Measurements from ENCODE around the gene POLR2C. TPM values are rescaled to one million over a fixed set of nuclear protein-coding genes. Genes with fewer than 3 reads are reported as not detected.

POLR2C gene
- total RNA-seq, 1 donor from 2014 or later, result 34.1 TPM

- DNase-seq (ENCODE audit: low spot score) (peak; percentile 89), ATAC-seq (peak; percentile 96)
Measured at GRCh38 chr16:57500578-57501111, 38.2 kb downstream of the POLR2C start.

GRCh38 chr16:57501492-57501891 is 39.0 kb downstream of the POLR2C start:
- DNase-seq (ENCODE audit: low spot score), result no peak
- ATAC-seq, result no peak

DNA sequence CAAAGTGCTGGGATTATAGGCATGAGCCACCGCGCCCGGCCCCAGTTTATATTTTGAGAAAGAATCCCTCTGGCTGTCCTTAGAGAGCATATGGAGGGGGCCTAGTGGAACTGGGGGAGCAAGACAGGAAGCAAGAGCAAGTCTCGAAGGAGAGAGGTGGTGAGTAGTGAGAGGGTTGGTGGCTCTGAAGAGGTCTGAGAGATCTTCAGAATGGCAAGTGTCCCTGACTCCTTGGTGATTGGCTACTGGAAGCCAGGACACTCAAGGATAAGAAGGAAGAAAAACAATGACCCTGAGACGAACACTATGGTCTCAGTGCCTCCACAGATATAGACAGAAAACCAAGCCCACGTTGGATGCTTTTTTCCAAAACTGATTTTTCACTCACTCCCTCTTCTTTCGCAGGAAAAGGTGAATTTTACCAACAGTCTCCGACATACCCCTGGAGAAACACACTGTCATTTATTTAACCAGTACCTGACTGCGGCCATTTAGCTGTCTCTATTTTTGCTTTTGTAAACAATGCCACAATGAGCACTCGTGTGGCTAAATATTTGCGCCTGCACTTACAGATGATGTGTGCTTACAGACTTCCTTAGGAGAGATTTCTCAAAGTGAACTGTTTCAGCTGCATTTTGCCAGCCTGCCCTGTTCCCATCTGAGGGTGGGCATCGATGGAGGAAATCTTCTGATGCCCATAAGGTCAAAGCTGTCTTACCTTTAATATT is 39.7 kb downstream of the POLR2C start:
- DNase-seq (ENCODE audit: low spot score) (no peak), ATAC-seq (no peak)

- DNase-seq (ENCODE audit: low spot score), result no peak
- no peak for ATAC-seq
Measured at GRCh38 chr16:57503366-57503765, 40.9 kb downstream of the POLR2C start.

GRCh38 chr16:57504001-57504400 is 41.5 kb downstream of the POLR2C start:
- no peak for DNase-seq (ENCODE audit: low spot score)
- ATAC-seq, result no peak

DNA sequence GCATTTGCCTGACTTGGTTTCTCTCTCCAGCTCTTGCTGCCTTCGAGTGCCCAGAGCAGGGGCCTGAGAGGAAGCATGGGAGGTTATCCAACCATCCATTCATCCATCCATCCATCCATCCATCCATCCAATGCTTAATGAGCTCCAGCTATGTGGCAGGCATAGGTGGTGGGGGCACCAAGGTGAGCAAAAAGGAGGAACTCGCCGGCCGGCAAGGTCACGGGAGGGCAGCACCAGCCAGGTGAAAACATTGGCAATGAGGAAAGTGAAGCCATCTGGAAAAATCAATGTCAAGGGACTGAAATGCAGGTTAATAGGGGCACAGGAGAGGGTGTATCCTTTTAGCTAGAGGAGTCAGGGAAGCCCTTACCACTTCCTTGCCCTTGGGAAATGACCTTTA is 42.0 kb downstream of the POLR2C start:
- ATAC-seq (no peak), DNase-seq (ENCODE audit: low spot score) (no peak)

- ATAC-seq, result no peak
Measured at GRCh38 chr16:57505169-57505568, 42.7 kb downstream of the POLR2C start.

GRCh38 chr16:57507136-57508034 is 44.9 kb downstream of the POLR2C start:
- DNase-seq (ENCODE audit: low spot score), result no peak
- no peak for ATAC-seq

More at GRCh38 chr16:57505169-57505568, 42.7 kb downstream of the POLR2C start:
- no peak for DNase-seq (ENCODE audit: low spot score)

- no peak for ATAC-seq
Measured at GRCh38 chr16:57508035-57508425, 45.6 kb downstream of the POLR2C start.

GRCh38 chr16:57509231-57509923 is 46.9 kb downstream of the POLR2C start:
- DNase-seq (ENCODE audit: low spot score) (no peak), ATAC-seq (no peak)

More at GRCh38 chr16:57508035-57508425, 45.6 kb downstream of the POLR2C start:
- no peak for DNase-seq (ENCODE audit: low spot score)

GRCh38 chr16:57510016-57510871 is 47.8 kb downstream of the POLR2C start:
- ATAC-seq (peak; percentile 53), DNase-seq (ENCODE audit: low spot score) (no peak)

DNA sequence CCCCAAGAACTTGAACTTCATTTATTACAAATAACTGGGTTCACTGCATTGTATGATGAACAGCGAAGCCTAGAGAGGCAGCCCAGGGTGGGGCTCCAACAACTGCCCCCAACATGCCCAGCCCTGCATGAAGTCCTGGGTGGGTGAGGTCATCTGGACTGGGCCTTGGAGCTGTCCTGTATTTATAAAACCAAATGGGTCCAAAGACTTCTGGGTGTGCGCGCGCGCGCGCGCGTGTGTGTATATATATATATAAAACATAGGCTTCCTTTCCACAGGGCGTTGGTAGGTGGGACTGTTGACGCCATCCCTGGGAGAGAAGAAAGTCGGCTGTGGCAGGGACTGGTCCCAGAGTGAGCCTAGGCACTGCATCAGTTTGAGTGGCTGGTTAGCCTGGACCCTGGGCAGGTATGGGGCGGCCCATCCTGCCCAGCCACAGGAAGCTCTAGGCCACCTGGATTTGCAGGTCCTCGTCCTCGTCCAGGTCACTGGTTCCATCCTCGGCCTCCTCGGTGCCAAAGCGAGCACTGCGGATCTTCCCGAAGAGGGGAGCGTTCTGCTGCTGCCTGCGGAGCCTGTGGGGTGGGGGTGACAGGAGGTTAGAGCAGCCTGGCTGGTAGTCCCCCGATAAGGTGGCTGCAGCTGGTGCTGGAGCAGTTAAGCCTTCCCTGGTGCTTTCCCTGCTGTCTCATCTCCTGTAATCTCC is 50.0 kb downstream of the POLR2C start:
- no peak for ATAC-seq
- DNase-seq (ENCODE audit: low spot score), result no peak

DNA sequence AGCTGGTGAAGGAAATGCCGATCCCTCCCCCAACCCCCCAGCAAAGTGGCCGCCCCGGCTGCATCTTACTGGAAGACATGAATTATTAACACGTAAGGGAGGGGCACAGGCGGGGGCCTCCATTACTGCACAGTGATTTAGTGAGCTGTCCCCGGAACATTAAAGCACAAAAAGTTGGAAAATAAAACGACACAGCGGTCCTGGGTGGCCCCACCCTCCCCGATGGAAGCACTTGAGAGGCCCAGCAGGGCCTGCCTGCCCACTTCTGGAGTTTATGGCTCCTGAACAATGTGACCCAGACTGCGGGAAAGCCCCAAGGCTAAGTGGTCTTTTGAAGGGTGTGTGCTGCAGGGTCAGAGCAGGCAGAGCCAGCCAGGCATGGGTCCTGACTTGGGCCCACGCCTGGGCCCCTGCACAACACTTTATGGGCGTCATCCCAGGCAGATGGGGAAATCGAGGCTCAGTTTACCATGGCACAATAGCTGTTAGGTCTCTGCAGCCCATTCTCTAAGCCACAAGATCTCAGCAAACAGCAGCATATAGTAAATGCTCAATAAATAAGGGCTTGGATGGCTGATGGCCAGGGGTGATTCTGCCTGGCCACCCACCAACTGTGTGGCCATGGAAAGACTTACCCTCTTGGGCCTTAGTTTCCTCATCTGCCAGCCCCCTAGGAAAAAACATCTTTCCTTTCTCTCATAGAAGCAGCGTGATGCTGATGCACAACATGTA is 51.1 kb downstream of the POLR2C start:
- no peak for ATAC-seq
- DNase-seq (ENCODE audit: low spot score), result no peak

DNA sequence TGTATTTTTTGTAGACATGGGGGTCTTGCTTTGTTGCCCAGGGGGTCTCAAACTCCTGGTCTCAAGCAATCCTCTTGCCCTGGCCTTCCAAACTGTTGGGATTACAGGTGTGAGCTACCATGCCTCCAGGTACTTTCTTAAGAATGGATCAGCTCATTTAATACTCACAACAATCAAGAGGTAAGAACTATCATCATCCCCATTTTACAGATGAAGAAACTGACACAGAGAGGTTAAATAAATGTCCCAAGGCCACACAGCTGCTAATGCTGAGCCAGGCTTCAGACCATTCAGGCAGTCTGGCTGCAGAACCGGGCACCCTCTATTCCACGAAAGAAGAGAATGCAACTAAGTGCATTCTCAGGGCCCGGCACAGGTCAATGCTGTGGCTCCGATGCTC is 51.9 kb downstream of the POLR2C start:
- ATAC-seq (no peak), DNase-seq (ENCODE audit: low spot score) (no peak)

DNA sequence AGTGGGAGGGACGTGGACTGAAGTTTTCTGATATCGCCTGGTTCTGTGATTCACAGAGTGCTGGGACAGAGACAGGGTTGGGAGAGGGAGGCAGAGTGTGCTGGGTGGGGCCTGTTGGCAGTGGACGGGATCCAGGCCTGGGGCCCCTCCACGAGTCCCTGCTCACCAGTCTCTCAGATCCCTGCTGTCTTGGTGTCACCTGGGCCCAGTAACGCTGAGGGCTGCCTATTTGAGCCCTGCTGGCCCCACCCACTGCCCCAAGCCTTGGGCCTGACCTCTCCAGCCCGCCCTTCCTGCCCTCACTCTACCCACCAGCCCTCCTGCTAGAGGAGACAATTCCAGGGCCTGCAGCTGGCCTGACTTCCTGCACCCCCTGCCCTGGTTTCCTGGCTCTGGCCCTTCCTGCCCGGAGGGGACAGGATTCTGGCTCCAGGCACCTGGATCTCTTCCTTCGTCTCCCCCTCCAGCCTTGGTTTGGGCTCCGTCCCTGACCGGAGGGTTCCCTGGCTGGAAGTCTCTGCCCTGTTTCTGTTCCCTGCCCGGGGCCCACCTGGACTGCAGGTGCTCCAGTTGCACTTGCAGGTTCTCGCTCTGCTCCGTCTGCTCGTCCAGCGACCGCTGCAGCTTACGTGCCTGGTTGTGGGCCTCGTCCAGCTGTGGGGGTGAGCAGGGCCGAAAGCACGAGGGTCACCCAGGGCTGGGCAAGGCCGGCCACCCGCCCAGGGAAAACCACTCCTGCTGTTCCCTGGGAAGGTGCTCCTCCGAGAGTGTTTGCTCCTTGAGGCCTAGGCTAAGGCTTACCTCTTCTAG is 52.5 kb downstream of the POLR2C start:
- ATAC-seq, result peak; percentile 10
- no peak for DNase-seq (ENCODE audit: low spot score)

DNA sequence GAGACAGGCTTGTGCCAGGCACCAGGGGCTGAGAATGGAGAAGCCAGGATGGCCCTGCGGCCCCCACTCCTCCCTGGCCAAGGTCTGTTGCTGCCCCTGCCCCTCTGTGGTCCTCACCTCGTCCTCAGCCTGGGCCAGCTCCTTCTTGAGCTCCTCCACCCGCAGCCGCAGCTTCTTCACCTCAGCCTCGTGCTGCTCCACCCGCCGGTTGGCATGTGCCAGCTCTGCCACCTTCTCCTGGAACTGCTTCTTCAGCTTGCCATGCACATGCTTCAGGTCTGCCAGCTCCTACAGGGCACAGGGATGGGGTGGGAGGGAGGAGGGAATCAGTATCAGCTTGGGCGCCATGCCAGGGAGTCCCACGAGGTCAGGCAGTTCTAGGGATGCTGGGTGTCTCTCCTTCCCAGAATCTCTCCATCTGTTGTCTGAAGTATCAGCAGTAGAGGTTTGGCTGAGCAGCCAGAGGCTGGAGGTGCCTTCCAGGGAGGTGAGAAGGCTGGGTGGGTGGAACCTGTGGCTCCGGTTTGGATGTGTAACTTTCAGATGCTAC is 53.8 kb downstream of the POLR2C start:
- DNase-seq (ENCODE audit: low spot score) (no peak), ATAC-seq (no peak)

GRCh38 chr16:57516773-57517172 is 54.3 kb downstream of the POLR2C start:
- DNase-seq (ENCODE audit: low spot score) (no peak), ATAC-seq (no peak)
